Endothelial cell of umbilical vein (primary cell): ENCODE results near the gene SYT8. TPM values are rescaled to one million over a fixed set of nuclear protein-coding genes. Genes with fewer than 3 reads are reported as not detected.

Source experiments
- BruUV-seq: library from RNA; stranded (reverse); fragments of 400-500 nt; replicated peaks from 2 replicates; lab custom pipeline; 2021; lab: Mats Ljungman, UMichigan
- CTCF ChIA-PET: fragments of 300-600, 350-600 bp; sonication (Branson Sonifier 250); formaldehyde crosslinking; loops from one replicate; lab custom pipeline; 2021; ENCODE audit warnings: antibody characterized with exemption, inconsistent platforms; lab: Charles Lee
- POLR2A ChIA-PET: fragments of 300-600, 350-600 bp; sonication (Branson Sonifier 250); formaldehyde crosslinking; loops from one replicate; lab custom pipeline; 2021; ENCODE audit warnings: antibody characterized with exemption, inconsistent platforms; lab: Charles Lee
- DNase-seq: peaks from one replicate; pipeline ENCODE4 v3.0.0-alpha.2; 2011; ENCODE audit warnings: low read depth, low spot score
- FAIRE-seq: peaks from 2 replicates; lab custom pipeline; 2011; peaks lifted over from hg19 to GRCh38; lab: Jason Lieb, UNC
- H2AFZ ChIP-seq: 2 replicates; pipeline ENCODE4 v1.6.0; 2012; ENCODE audit warnings: low read depth, low read length, control low read depth, inconsistent platforms
- H3K27ac ChIP-seq: 2 replicates; pipeline ENCODE4 v1.5.1; 2011; ENCODE audit warnings: low read depth, mild to moderate bottlenecking, control low read depth, low read length, moderate library complexity; ENCODE audit not compliant: insufficient read depth
- H3K27me3 ChIP-seq, 2 experiments: 2 replicates each; pipeline versions ENCODE4 v1.6.0 to v1.6.1; 2011; ENCODE audit warnings: low read length in 2 of 2, mixed read lengths in 1 of 2; ENCODE audit not compliant: control insufficient read depth in 2 of 2, insufficient read depth in 2 of 2
- H3K36me3 ChIP-seq, 2 experiments: 2 replicates in 1 of 2; 3 replicates in 1 of 2; pipeline ENCODE4 v1.5.1; 2011; ENCODE audit warnings: low read length in 2 of 2, mild to moderate bottlenecking in 1 of 2, moderate library complexity in 1 of 2; ENCODE audit not compliant: control insufficient read depth in 2 of 2, insufficient read depth in 2 of 2; ENCODE audit errors: extremely low read depth in 1 of 2
- H3K4me1 ChIP-seq: 3 replicates; pipeline ENCODE4 v1.5.1; 2011; ENCODE audit warnings: mild to moderate bottlenecking, low read length; ENCODE audit not compliant: control insufficient read depth, insufficient read depth; ENCODE audit errors: extremely low read depth
- H3K4me2 ChIP-seq: 2 replicates; pipeline ENCODE4 v1.6.1; 2011; ENCODE audit warnings: low read length, control low read depth, mixed read lengths; ENCODE audit not compliant: insufficient read depth
- H3K4me3 ChIP-seq, 3 experiments: fragments of 200-600 bp in 1 of 3; sonication (generic), shearing (Covaris generic) in 1 of 3; replicated peaks in 1 of 3; 2 replicates each; pipeline ENCODE4 v1.5.1; 2011 to 2016; ENCODE audit warnings: control low read depth in 3 of 3, low read length in 3 of 3, mild to moderate bottlenecking in 2 of 3, inconsistent platforms in 1 of 3, low read depth in 1 of 3, moderate library complexity in 1 of 3; ENCODE audit not compliant: insufficient read depth in 1 of 3
- H3K79me2 ChIP-seq: 2 replicates; pipeline ENCODE4 v1.6.0; 2012; ENCODE audit warnings: low read length, inconsistent platforms; ENCODE audit not compliant: control insufficient read depth, insufficient read depth
- H3K9ac ChIP-seq: replicated peaks from 2 replicates; pipeline ENCODE3; 2011; ENCODE audit warnings: low read length, control low read depth; ENCODE audit not compliant: insufficient read depth; ENCODE audit errors: extremely low read depth
- H3K9me1 ChIP-seq: replicated peaks from 3 replicates; pipeline ENCODE4 v1.6.0; 2011; ENCODE audit warnings: mild to moderate bottlenecking, low read length; ENCODE audit not compliant: control insufficient read depth, insufficient read depth; ENCODE audit errors: extremely low read depth
- H3K9me3 ChIP-seq: replicated peaks from 2 replicates; pipeline ENCODE4 v1.5.1; 2012; ENCODE audit warnings: low read length, inconsistent platforms; ENCODE audit not compliant: control insufficient read depth, insufficient read depth
- H4K20me1 ChIP-seq: replicated peaks from 2 replicates; pipeline ENCODE3; 2011; ENCODE audit warnings: mild to moderate bottlenecking, low read length; ENCODE audit not compliant: control insufficient read depth, insufficient read depth; ENCODE audit errors: extremely low read depth
- CTCF ChIP-seq, 2 donors: IDR thresholded peaks; 1 replicate in 1 of 2; 2 replicates in 1 of 2; pipeline ENCODE4 v1.5.1; 2011; ENCODE audit warnings: low read length in 2 of 2, mild to moderate bottlenecking in 2 of 2, moderate library complexity in 2 of 2, control low read depth in 1 of 2, inconsistent platforms in 1 of 2, low read depth in 1 of 2; ENCODE audit not compliant: insufficient read depth in 1 of 2; ENCODE audit errors: extremely low read depth in 1 of 2
- EZH2 ChIP-seq: IDR thresholded peaks from 2 replicates; pipeline ENCODE4 v1.6.1; 2012; ENCODE audit warnings: borderline replicate concordance, low read depth, mild to moderate bottlenecking, moderate library complexity, low read length, inconsistent platforms; ENCODE audit not compliant: severe bottlenecking
- FOS ChIP-seq: IDR thresholded peaks from 2 replicates; pipeline ENCODE4 v1.6.1; 2011; ENCODE audit warnings: mild to moderate bottlenecking, low read length, moderate library complexity, borderline replicate concordance; ENCODE audit not compliant: insufficient read depth
- GATA2 ChIP-seq: IDR thresholded peaks from 2 replicates; pipeline ENCODE4 v1.7.0; 2011; ENCODE audit warnings: low read depth, mild to moderate bottlenecking, moderate library complexity, mixed read lengths, low read length; ENCODE audit not compliant: insufficient read length, insufficient read depth
- JUN ChIP-seq: IDR thresholded peaks from 2 replicates; pipeline ENCODE4 v1.6.1; 2011; ENCODE audit warnings: borderline replicate concordance, low read depth; ENCODE audit not compliant: insufficient read length, insufficient read depth
- MAX ChIP-seq: IDR thresholded peaks from 2 replicates; pipeline ENCODE4 v1.6.1; 2011; ENCODE audit not compliant: insufficient read depth, insufficient read length
- MYC ChIP-seq: IDR thresholded peaks from one replicate; pipeline ENCODE4 v1.6.1; 2011; ENCODE audit warnings: mild to moderate bottlenecking, low read depth, low read length
- POLR2A ChIP-seq: IDR thresholded peaks from 2 replicates; pipeline ENCODE4 v1.6.1; 2012; ENCODE audit warnings: low read depth, mild to moderate bottlenecking, control low read depth, low read length
- POLR2AphosphoS5 ChIP-seq: IDR thresholded peaks from 2 replicates; pipeline ENCODE4 v1.6.1; 2012; ENCODE audit warnings: low read depth, mild to moderate bottlenecking, control low read depth, low read length, moderate library complexity; ENCODE audit not compliant: insufficient read depth
- dilution Hi-C: fragments of 300-500 bp; cut with MboI; formaldehyde crosslinking; loops from one replicate; pipeline ENCODE4 v1.15.0; 2019; ENCODE audit warnings: low sequenced_read_pairs; ENCODE audit not compliant: extremely low pct_ligation_motif_present
- intact Hi-C: fragments of 100-400 bp; cut with micrococcal nuclease; formaldehyde crosslinking; loops from one replicate; pipeline ENCODE4 v1.10.0; 2022
- polyA plus RNA-seq, 4 experiments: library from polyadenylated mRNA; depleted of rRNA in 3 of 4; stranded (reverse) in 3 of 4; unstranded in 1 of 4; fragments of >200 nt; gene quantifications; 2 replicates each; pipeline versions ENCODE4 v1.2.1 to v1.2.3, GENCODE V29; 2011 to 2012; ENCODE audit warnings: missing spikeins in 1 of 4
- total RNA-seq: library from RNA; stranded (reverse); gene quantifications from 2 replicates; pipeline ENCODE4 v1.2.3, GENCODE V29; 2021

Gene SYT8
- total and polyA plus RNA-seq, 2 donors (not counting 3 experiments of a cell fraction or from before 2014, with no cell fraction given) = not detected

- intact Hi-C loops = no loop called here
- Histone ChIP-seq H3K79me2 (no peaks in the 10 kb centered on the region), H4K20me1 (no peaks in the 10 kb centered on the region), H3K27me3 (no peaks in the 10 kb centered on the region), H3K9me1 (no peaks in the 10 kb centered on the region), H3K27ac (no peak overlapping the region), H3K4me1 (no peaks in the 10 kb centered on the region), H3K4me3 (no peak overlapping the region), H3K4me2 (no peak overlapping the region), H2AFZ (no peak overlapping the region), H3K9me3 (no peaks in the 10 kb centered on the region), H3K9ac (no peak overlapping the region), H3K36me3 (no peaks in the 10 kb centered on the region)
- DNase-seq = no peak
- ChIA-PET CTCF (interaction anchor here (1.1 to 2.6 kb wide), 7 partner anchors 41 to 315 kb away, joined by 3 to 14 read pairs (median 7); no protein-coding TSS in a partner anchor), POLR2A (no interaction called here)
- dilution Hi-C loops = no loop called here
- TF ChIP-seq GATA2 = no peak
- no peak for TF ChIP-seq CTCF (IDR thresholded peaks at IDR 0.05; ENCODE audit: extremely low read depth in 1 of 2, insufficient read depth in 1 of 2, low read depth in 1 of 2, low read length in 2 of 2)
- TF ChIP-seq MYC = no peak
- TF ChIP-seq POLR2AphosphoS5 = no peak
- no peak for TF ChIP-seq JUN
- TF ChIP-seq POLR2A = no peak
- no peak for TF ChIP-seq FOS
- TF ChIP-seq MAX = no peak
- no peak for TF ChIP-seq EZH2
- no TSS peak for BruUV-seq
- FAIRE-seq = no peak
These were observed 6.8 kb downstream of the SYT8 start for GRCh38 chr11:1841511-1842148.
